ENCODE measurements around the gene RSPO4.

Gene RSPO4

GRCh38 chr20:922781-923180 lies 79.3 kb downstream of the RSPO4 start:
- H3K4me3 ChIP-seq (replicated peaks; ENCODE audit: low read depth, low read length): no peak overlapping the region
- TF ChIP-seq CTCF (IDR thresholded peaks at IDR 0.05; ENCODE audit: low read length, missing control alignments): no peak
- no peak for DNase-seq (ENCODE audit: low read depth)

- TF ChIP-seq CTCF (IDR thresholded peaks at IDR 0.05; ENCODE audit: low read length, missing control alignments): no peak
- H3K4me3 ChIP-seq (replicated peaks; ENCODE audit: low read depth, low read length): no peak overlapping the region
- no peak for DNase-seq (ENCODE audit: low read depth)
Observed at GRCh38 chr20:921068-921467, 81.0 kb downstream of the RSPO4 start.

- no peak overlapping the region for H3K4me3 ChIP-seq (replicated peaks; ENCODE audit: low read depth, low read length)
- no peak for TF ChIP-seq CTCF (IDR thresholded peaks at IDR 0.05; ENCODE audit: low read length, missing control alignments)
- DNase-seq (ENCODE audit: low read depth): peak; percentile 23
Observed at GRCh38 chr20:920311-920710, 81.8 kb downstream of the RSPO4 start.

- TF ChIP-seq CTCF (IDR thresholded peaks at IDR 0.05; ENCODE audit: low read length, missing control alignments): no peak
Observed at GRCh38 chr20:919491-919916, 82.6 kb downstream of the RSPO4 start.

GRCh38 chr20:917416-917815 lies 84.7 kb downstream of the RSPO4 start:
- TF ChIP-seq CTCF (IDR thresholded peaks at IDR 0.05; ENCODE audit: low read length, missing control alignments): no peak
- no peak for DNase-seq (ENCODE audit: low read depth)
- H3K4me3 ChIP-seq (replicated peaks; ENCODE audit: low read depth, low read length): no peak overlapping the region

More at GRCh38 chr20:919491-919916, 82.6 kb downstream of the RSPO4 start:
- peak; percentile 24 for DNase-seq (ENCODE audit: low read depth)
- H3K4me3 ChIP-seq (replicated peaks; ENCODE audit: low read depth, low read length): no peak overlapping the region

GRCh38 chr20:916825-917224 lies 85.3 kb downstream of the RSPO4 start:
- DNase-seq (ENCODE audit: low read depth): no peak
- no peak overlapping the region for H3K4me3 ChIP-seq (replicated peaks; ENCODE audit: low read depth, low read length)
- no peak for TF ChIP-seq CTCF (IDR thresholded peaks at IDR 0.05; ENCODE audit: low read length, missing control alignments)

GRCh38 chr20:916125-916799 lies 85.8 kb downstream of the RSPO4 start, which contains the start of gene ANGPT4:
TSS of gene ANGPT4 (minus strand) at chr20:916334. CDS start at chr20:916214, 120 bp downstream.
- H3K4me3 ChIP-seq (replicated peaks; ENCODE audit: low read depth, low read length): no peak within 1 kb of the TSS
- no peak for DNase-seq (ENCODE audit: low read depth)
- TF ChIP-seq CTCF (IDR thresholded peaks at IDR 0.05; ENCODE audit: low read length, missing control alignments): no peak
